Left colon (tissue), 2 donors: ENCODE measurements around the gene COPS7A. TPM values are rescaled to one million over a fixed set of nuclear protein-coding genes. Genes with fewer than 3 reads are reported as not detected.

Experiments
- ATAC-seq: fragments of 200-7000 bp; cut with Tn5 transposase; one replicate; pipeline ENCODE4 v1.9.1; 2020; ENCODE audit warnings: mild to moderate bottlenecking, moderate library complexity
- DNase-seq, 2 donors: peaks; one replicate each; pipeline ENCODE4 v3.0.0-alpha.2; 2020
- intact Hi-C, 2 donors: fragments of 100-400 bp; cut with DNase I in 1 of 2; cut with micrococcal nuclease in 1 of 2; formaldehyde crosslinking; loops; one replicate each; pipeline versions ENCODE4 v1.11.2 to v1.14.0; 2022; cut with DNase I, micrococcal nuclease
- total RNA-seq, 2 donors: library from RNA; stranded (reverse); fragmentation: NEBNext Ultra II Directional; extraction: Animal tissue kit (Norgen Biotek cat#: 25700); gene quantifications; one replicate each; pipeline ENCODE4 v1.2.1, GENCODE V29; 2021
- donor health status: DM: no; HTN: no; CAD: no.
- donor health status: DM: yes; HTN: yes; CAD: no.

Gene COPS7A
- total RNA-seq, 2 donors from 2014 or later: 37.2 to 40.8 TPM

DNA sequence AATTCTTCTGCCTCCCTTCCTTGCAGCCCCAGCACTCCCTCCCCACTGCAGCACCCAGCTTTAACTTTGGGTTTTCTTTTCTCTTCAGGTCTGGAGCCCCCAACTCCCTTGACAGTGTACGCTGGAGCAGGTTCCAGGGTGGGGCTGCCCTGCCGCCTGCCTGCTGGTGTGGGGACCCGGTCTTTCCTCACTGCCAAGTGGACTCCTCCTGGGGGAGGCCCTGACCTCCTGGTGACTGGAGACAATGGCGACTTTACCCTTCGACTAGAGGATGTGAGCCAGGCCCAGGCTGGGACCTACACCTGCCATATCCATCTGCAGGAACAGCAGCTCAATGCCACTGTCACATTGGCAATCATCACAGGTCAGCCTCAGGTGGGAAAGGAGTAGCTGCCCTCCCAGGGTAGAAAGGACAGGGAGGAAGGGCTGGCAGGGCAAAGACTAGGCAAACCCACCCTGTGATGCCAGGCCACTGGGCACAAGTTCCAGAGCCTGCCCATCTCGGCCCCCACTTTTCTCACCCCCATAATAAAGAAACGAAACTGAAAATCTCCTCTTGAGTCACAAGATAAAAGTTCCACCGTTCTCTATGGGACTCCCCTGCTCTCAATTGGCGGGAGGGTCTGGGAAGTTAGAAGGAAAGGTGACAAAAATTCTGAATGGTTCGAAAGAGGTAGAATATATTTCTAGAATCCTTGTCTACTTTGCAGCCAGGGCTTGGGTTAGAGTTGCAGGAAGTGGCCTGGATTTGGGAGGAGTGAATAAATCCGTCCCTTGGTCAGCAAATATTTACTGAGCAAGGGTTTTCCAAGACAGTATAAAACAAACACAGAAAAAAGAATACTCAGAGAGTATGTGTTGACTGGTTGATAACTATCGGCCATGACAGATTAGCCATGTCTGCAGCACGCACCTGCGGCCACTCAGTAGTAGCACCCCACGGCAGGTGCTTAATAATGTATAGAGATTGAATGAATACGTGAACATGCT lies 51.6 kb downstream of the COPS7A start:
- intact Hi-C loops: no loop called here
- ATAC-seq: peak; percentile 31
- no peak for DNase-seq

DNA sequence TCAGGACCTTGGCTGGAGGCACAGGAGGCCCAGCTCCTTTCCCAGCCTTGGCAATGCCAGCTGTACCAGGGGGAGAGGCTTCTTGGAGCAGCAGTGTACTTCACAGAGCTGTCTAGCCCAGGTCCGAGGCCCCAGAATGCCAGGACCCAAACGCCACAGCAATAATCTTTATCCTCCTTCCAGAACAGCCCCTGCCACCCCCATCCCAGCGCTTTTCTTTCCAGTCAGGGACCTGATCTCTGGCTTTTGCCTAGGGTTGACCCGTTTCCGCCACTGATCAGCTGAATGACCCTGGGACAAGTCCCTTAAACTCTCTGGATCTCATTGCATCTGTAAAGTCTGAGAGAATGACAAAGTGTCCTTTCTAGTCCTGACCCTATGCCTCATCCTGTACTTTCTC lies 53.5 kb downstream of the COPS7A start:
- intact Hi-C loops: no loop called here
- DNase-seq: no peak
- ATAC-seq: no peak

DNA sequence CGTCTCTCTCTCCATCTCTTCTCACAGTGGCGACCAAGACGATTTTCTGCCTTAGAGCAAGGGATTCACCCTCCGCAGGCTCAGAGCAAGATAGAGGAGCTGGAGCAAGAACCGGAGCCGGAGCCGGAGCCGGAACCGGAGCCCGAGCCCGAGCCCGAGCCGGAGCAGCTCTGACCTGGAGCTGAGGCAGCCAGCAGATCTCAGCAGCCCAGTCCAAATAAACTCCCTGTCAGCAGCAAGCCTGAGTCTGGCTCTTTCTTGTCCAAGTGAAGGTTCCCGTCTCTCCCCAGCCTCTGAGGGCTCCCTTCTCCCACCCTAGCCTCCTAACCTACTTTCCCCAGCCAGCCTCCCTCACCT lies 54.3 kb downstream of the COPS7A start:
- intact Hi-C loops: no loop called here
- no peak for ATAC-seq
- peak in 1 of 2 donors; percentile 54 for DNase-seq

DNA sequence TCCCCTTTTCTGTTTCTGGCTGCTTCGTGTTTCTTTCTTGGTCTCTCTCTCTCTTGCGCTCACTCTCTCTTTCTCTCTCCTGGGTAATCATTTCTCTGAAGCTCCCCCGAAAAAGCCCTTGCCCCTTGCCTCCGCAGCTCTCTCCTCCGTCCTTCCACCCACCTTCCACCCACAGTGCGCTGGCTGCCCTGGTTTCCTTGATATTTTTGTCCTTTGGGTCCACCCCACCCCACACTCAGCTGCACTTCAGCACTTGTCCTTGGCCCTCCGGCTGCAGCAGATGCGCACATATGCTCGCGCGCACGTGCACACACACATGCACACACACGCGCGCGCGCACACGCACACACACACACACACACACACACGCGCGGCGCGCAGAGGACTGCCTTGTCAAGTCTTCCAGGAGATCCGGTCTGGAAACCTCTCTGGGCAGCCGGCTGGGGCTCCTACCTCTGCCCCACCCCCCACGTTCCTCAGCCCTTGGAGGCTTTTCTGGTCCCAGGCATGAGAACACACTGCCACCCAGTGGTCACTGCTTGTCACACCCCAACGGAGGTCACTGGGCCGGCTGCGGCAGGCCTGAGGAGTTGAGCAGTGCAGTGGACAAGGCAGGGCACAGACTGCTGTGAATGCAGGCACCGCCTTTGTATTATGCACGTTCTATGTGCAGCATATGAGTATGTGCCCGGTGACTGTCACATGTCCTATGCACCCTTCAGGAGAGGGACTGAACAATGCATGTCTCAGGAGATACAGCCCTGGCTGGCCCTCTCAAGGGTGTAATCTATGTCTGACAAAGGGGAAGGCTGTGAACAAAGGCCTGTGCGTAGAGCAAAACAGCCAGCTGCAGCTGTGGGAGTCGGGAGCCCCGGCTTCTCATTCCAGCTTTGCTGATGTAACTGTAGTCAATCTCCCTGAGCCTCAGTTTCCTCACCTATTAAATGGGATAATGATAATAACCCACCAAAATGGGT lies 55.0 kb downstream of the COPS7A start:
- ATAC-seq: peak; percentile 91
- intact Hi-C loops: no loop called here
- DNase-seq: peak; percentile 94 to 97

DNA sequence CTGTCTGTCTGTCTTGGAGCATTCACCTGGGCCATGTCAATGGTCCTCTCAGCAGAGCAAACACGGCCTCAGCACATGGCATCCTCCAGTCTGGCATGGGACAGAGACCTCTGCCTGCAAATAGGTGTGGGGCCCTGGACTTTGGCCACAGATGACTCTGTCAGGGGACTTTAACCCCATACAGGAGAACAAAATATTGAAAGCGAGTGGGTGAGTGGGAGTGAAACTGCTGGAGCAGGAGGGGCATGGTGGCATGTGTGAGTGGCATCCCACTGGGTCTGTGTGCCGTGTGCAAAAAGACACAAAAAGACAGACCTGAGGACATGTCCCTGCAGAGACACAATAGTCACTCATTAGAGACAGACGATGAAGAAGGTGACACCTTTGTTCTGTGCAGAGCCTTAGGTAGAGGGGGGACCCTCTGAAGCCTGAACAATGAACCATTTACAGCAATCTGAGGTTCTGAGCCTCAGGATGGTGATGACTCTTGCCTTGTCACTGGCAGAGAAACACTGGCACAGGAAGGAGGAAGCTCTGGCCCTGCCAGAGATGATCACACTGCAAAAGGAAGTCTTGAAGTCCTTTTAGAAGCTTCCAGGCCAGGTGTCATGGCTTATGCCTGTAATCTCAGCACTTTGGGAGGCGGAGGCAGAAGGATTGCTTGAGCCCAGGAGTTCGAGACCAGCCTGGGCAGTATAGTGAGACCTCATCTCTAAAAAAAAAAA lies 56.0 kb downstream of the COPS7A start:
- DNase-seq: no peak
- intact Hi-C loops: loop anchor here in 1 of 2 donors (5.0 kb wide), 1 partner anchor 33 kb away; no protein-coding TSS in a partner anchor
- peak; percentile 50 for ATAC-seq

DNA sequence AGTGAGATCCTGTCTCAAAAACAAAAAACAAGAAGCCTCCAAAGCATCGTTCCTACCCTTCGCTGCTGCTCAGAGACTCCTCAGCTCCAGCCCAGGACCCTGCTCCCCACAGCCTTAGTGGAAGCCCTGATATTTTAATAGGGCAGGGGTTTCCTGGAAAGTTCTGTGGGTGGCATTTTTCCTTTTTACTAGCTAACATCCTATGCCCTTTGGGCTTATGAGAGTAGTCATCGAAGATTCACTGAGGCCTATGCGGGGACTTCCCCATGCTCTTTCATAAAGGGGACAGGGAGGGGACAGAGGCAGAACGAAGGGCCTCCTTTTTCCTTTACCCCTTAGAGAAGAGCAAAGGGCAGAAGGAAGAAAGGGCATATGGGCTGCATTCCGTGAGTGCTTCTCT lies 56.7 kb downstream of the COPS7A start:
- intact Hi-C loops: loop anchor here in 1 of 2 donors (5.0 kb wide), 1 partner anchor 33 kb away; no protein-coding TSS in a partner anchor
- no peak for DNase-seq
- ATAC-seq: no peak

Other genes with a start within 250 kb of the COPS7A start
- 100 to 1,000 TPM; 124 to 131 TPM for gene MRPL51, start 230.8 kb upstream of the COPS7A start, total RNA-seq
- 10 to 100 TPM; 21.9 to 29.4 TPM for gene NCAPD2, start 229.9 kb upstream of the COPS7A start, total RNA-seq
- gene GAPDH, start 189.5 kb upstream of the COPS7A start, total RNA-seq: 1,000 to 10,000 TPM; 2,230 to 2,756 TPM
- 1 to 10 TPM; 3.8 to 7.2 TPM for gene IFFO1, start 168.0 kb upstream of the COPS7A start, total RNA-seq
- 10 to 100 TPM; 22.2 to 34.4 TPM for gene NOP2, start 155.8 kb upstream of the COPS7A start, total RNA-seq
- gene CHD4, start 116.7 kb upstream of the COPS7A start, total RNA-seq: 100 to 1,000 TPM; 142 to 157 TPM
- 10 to 100 TPM; 25.6 to 26.7 TPM for gene LPAR5, start 88.1 kb upstream of the COPS7A start, total RNA-seq
- gene ACRBP, start 76.6 kb upstream of the COPS7A start, total RNA-seq: 1 to 10 TPM; 2.9 to 3.4 TPM
- 10 to 100 TPM; 23.6 to 38.9 TPM for gene ING4, start 60.9 kb upstream of the COPS7A start, total RNA-seq
- 10 to 100 TPM; 47.8 to 51.4 TPM for gene ZNF384, start 34.7 kb upstream of the COPS7A start, total RNA-seq
- gene PIANP, start 23.2 kb upstream of the COPS7A start, total RNA-seq: under 1 TPM; 0.52 to 0.67 TPM
- gene MLF2, start 29.1 kb downstream of the COPS7A start, total RNA-seq: 100 to 1,000 TPM; 167 to 180 TPM
- gene PTMS, start 42.3 kb downstream of the COPS7A start, total RNA-seq: 100 to 1,000 TPM in 1 of 2 donors, 10 to 100 TPM in 1; 89.6 to 123 TPM
- gene LAG3, start 48.5 kb downstream of the COPS7A start, total RNA-seq: 1 to 10 TPM in 1 of 2 donors, under 1 TPM in 1; 0.89 to 1.6 TPM
- gene CD4, start 65.5 kb downstream of the COPS7A start, total RNA-seq: 10 to 100 TPM in 1 of 2 donors, 1 to 10 TPM in 1; 4.3 to 18.1 TPM
- 1 to 10 TPM; 1.3 to 4.3 TPM for gene GPR162, start 97.8 kb downstream of the COPS7A start, total RNA-seq
- 1 to 10 TPM; 4.3 to 6.3 TPM for gene P3H3, start 104.4 kb downstream of the COPS7A start, total RNA-seq
- gene GNB3, start 116.9 kb downstream of the COPS7A start, total RNA-seq: 1 to 10 TPM; 1.1 to 1.5 TPM
- gene CDCA3, start 127.2 kb downstream of the COPS7A start, total RNA-seq: 10 to 100 TPM in 1 of 2 donors, 1 to 10 TPM in 1; 4.4 to 10.5 TPM
- 10 to 100 TPM; 68.5 to 81.4 TPM for gene USP5, start 128.1 kb downstream of the COPS7A start, total RNA-seq
- gene TPI1, start 143.5 kb downstream of the COPS7A start, total RNA-seq: 100 to 1,000 TPM; 702 to 720 TPM
- gene SPSB2, start 149.3 kb downstream of the COPS7A start, total RNA-seq: 10 to 100 TPM; 11.7 to 11.8 TPM
- gene LRRC23, start 180.8 kb downstream of the COPS7A start, total RNA-seq: 1 to 10 TPM; 2.9 to 4.3 TPM
- gene ENO2, start 190.5 kb downstream of the COPS7A start, total RNA-seq: 10 to 100 TPM in 1 of 2 donors, 1 to 10 TPM in 1; 3.1 to 10.9 TPM
- 10 to 100 TPM; 64.6 to 78.9 TPM for gene ATN1, start 203.9 kb downstream of the COPS7A start, total RNA-seq
- gene RNU7-1, start 219.8 kb downstream of the COPS7A start, total RNA-seq: not detected
- gene C12orf57, start 220.0 kb downstream of the COPS7A start, total RNA-seq: 100 to 1,000 TPM; 151 to 168 TPM
- gene PTPN6, start 227.3 kb downstream of the COPS7A start, total RNA-seq: 10 to 100 TPM; 40.0 to 43.9 TPM
- gene PHB2, start 246.6 kb downstream of the COPS7A start, total RNA-seq: 100 to 1,000 TPM; 202 to 249 TPM
- 10 to 100 TPM; 31.6 to 34.1 TPM for gene EMG1, start 246.9 kb downstream of the COPS7A start, total RNA-seq